ENCODE results near the gene CXCR6.
A peak's percentile ranks its signal among the peaks of the same experiment; 100 is the strongest.

The CXCR6 gene

GRCh38 chr3:45972534-45973402 is 29.5 kb downstream of the CXCR6 start:
- no peak for DNase-seq

GRCh38 chr3:45974686-45975085 is 31.4 kb downstream of the CXCR6 start:
- DNase-seq = no peak

DNA sequence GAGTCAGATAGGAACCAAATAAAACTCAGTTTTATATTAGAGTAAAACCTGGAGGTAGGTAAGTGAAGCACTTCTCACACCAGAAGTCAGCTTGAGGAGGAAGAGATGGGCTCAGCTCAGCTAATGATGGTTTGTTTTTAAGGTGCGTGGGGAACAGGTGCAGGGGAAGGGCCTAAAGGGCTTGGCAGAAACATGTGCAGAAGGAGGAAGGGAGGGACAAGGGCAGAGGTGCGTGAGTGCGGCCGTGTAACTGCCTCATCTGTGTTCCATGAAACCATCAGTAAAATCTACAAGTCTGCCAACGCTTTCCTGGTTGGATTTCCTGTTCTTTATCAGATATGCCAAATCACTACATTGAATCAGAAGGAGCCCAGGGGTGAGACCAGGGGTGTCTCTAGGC is 32.4 kb downstream of the CXCR6 start:
- DNase-seq = no peak

- DNase-seq = no peak
These were observed 33.2 kb downstream of the CXCR6 start for GRCh38 chr3:45976191-45977091.

GRCh38 chr3:45978006-45978761 is 34.9 kb downstream of the CXCR6 start:
- DNase-seq = peak; percentile 62

GRCh38 chr3:45979378-45979777 is 36.1 kb downstream of the CXCR6 start:
- no peak for DNase-seq

DNA sequence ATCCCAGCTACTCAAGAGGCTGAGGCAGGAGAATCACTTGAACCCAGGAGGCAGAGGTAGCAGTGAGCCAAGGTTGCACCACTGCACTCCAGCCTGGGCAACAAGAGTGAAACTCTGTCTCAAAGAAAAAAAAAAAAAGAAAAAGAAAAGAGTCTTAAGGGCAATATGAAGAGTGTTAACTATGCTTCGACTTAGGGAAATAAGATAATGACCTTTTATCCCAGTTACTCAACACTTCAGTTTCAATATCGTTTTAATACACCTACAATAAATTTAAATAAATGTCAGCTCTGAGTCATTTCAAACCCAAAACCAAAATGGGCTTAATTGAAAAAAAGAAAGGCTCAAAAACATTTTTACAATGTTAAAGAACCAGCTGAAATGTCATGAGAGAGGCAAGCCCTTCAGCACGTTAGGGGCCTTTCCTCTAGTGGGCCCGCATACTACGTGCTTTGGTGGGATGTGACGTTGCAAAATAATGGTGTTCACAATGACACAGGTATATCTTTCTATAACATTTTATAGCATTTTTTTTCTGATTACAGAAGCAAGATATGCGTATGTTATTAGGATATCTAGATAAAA is 37.1 kb downstream of the CXCR6 start:
- no peak for DNase-seq

DNA sequence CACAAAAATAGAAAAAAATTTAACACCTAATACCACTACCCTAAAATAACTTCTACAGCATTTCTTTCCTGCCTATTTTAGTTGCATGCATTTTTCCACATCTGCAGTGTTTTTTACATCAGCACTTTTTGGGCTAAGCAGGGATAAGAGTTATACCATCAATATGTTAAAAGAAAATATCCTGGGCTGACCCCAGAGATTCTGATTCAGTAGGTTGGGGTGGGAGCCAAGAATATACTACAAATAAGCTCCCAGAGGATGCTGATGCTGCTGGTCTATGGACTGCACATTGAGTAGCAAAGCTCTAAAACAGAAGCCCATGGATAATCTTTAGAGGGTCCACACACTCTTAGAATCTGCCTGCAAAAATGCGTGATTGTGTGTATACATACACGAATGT is 37.6 kb downstream of the CXCR6 start:
- DNase-seq = no peak

GRCh38 chr3:45981346-45982074 is 38.2 kb downstream of the CXCR6 start:
- no peak for DNase-seq

DNA sequence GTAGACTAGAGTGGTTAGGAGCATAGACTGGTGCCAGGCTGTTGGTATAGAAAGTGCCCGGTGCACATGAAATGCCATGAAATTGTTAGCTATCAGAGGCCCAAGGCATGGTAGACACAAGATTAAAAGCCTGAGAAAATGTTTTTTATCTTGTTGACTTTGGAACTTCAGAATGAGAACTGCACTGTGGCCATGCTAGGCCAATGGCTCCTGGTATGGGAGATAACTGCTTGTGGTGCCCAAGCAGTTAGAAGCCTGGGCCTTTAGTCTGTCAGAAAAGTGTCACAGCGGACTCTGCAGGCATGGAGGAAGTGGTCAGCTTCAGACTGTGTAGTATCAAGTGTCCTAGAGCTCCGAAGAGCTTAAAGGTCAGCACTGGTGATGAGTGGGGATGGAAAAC is 40.5 kb downstream of the CXCR6 start:
- no peak for DNase-seq

DNA sequence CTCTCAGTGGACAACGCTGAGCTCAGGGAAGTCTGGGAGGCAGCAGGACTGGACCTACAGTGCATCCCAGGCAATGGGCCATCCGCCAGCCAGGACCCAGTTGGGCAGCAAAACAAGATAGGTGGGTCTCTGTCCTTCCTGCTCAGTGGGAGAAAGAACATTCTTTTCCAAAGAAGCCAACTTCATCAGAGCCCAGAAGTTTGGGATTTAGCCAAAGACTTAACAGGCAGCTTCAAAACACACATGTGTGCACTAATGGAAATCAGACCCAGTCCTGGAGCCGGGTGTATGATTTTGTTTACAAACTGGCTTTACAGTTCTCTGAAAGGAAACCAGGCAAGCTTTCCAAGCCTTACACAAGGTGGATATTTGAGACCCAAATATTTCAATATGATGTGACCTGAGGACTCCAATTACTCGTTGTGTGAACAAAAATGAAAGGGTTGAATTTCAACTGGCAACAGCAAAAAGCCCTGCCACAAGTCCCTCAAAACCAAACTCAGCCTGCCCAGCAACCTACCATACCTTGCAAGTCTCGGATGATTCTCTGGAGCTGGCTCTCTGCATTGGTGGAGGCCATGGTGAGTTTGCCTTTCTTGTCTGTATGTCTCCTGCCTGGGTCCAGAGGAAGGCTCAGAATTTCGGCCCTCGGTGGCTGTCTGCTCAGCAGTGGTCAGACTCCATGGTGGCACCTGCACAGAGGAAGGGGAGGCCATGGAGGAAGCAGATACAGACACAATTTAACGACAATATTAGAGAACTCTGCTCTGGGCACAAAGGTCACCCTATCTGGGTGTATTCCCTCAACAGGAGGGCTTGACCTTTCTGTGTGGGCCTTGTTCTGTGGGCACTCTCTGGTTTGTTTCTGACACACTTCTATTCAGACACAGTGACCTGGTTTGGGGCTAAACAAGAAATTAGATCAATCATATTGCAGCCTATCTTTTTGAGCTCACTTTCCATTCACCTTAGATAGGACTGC is 41.4 kb downstream of the CXCR6 start:
- DNase-seq = no peak

DNA sequence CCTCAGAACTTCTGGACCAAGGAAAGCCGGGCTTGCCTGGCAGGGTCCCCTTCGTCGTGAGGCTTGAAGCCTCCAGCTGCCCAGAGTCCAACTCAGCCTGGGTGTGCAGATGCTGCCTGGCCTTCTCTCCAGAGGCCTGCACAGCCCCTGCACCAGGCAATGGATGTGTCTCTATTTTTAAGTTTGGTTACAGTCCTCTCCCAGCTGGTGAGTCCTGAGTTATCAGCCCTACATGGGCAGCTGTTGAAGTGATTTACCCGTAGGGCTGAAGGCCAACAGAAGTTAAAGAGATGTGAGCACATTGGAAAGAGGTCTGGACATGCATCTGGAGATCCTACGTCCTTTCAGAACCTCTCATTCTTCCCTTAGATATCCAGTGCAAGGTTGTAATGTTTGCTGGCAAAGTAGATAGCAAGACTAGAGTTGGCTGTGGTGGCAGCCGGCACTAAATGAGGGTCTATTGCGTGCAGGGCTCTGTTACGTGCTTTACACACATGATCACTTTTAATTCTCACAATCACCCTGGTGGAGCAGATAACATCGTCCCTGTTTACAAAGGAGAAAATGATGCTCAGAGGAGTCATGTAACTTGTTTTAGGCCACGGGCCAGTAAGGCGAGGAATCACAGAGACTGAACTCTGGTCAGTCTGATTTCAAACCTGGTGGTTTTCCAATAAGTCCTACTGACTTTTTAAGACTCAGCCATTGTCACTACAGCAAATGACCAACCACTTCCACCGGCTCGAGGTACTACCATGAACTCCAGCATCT is 42.5 kb downstream of the CXCR6 start:
- no peak for DNase-seq

DNA sequence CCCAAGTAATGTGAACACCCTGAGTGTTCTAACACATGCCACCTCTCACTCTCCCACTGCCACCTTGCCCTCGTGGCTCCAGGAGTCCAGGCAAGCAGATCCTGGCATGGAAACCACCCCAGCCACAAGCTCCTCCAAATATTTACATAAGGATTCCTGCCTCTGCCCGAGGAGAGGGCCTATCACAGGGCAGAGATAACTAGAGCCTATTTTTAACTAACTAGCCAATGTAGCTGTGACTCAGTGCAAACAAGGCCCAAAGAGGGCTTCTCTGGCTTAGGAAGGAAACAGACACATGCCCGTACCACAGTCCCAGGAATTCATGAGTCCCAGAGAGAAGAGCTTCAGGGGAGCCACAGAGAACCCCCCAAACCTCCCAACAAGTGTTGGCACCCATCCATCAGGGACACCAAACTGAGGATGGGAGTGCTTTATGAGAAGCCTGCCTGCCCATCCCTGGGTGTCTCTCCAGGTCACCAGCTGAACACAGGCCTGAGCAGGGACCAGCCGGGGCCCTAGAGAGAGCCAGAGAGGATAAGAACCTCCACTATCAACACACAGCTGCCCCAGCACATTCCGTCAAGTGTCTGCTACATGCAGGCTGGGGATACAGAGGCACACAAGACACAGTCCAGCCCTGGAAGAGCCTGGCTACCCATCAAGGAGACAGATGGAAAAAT is 43.2 kb downstream of the CXCR6 start:
- peak; percentile 31 for DNase-seq

DNA sequence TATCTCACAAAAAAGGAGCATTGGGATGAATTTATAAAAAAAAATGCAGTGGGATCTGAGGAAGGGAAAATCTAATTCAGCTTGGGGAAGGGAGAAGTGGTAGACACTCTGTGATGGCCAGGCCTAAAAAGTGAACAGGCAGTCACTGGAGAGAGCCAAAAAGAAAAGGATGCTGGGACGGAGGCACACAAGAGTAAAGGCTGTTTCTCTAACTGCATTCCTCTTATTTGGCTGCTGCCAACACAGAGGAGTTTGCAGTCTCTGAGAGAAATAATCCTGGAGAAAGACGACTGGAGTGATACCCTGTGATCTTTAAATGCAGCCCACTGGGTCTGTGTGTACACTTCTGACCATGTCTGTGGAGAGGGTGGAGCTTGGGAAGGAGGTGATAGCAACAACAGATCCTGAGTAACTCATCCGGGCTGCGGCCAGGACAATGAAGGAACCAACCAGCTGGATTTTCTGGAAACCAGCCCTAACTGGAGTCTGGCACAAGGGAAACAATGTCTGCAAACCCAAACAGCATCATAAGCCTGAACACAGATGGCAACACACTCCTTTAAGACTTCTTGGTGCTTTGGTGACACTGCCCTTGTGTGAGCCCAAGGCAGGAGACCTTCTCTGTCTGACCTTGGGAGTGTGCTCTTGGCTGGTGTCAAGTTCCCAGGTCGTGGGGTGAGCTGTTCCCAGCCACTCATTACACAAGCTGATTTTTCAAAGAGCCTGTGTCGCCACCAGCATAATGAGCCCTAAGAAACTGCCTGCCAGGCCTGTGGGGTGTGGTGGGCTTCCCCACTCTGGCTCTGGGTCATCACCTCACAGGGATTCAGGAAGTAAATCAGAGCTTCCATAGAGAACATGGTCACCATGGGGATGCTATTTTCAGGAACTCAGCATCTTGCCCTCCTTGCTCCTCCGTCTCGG is 44.4 kb downstream of the CXCR6 start:
- no peak for DNase-seq

DNA sequence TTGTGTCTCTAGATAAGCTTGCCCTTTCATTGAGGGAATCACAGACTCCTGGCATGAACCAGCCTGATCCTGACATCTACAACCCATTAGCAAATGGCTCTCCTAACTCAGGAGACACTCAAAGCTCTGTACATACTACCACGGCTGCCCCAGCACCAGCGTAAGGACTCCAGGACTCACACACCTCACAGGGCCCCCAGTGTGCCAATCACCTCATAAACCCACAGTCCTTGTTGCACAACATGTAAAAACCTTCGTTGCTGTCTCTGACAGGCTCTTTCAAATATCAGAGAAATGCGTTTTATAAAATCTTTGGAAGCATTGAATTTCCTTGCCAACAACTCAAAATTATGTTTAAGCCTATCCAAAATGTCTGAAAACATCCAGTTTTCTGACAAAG is 45.1 kb downstream of the CXCR6 start:
- no peak for DNase-seq

- no peak for DNase-seq
These were observed 45.5 kb downstream of the CXCR6 start for GRCh38 chr3:45988804-45989203.

DNA sequence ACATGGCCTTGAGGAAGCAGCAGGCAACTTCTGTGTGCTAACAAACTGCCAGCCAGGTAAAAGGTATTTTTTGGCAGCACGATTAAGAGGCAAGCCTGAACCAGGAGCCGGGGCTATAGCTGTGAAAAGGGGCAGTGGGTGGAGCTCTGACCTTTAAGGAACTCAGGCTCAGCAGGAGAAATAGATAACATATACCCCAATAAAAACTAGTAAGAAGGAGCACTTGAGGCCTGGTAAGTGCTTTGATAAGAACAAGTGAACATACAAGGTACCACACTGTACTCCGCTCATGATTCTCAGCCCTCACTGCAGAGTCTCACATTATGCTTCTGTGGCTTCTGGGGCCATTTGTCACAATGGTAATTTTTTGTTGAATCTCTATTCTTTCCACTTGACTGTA is 46.9 kb downstream of the CXCR6 start:
- no peak for DNase-seq

DNA sequence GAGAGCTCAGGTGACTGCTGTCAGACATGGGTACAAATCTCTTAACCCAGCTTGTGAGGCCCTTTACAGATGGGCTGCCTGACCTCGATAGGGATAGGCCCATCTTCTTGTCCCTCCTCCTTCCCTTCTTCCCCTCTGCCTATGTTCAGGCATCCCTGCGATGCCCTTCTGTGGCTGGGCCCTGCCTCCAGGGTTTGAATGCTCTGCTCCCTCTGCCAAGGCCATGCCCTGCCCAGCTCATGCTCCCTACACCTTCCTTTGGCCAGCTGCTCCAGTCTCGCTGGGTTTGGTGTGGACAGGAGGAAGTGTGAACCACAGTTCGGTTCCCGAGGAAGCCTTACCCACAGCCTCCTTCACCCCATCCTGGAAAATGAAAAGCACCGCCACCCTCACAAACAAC is 48.1 kb downstream of the CXCR6 start:
- no peak for DNase-seq
